GM12891 (cell line): ENCODE measurements around the gene CTH. TPM values are rescaled to one million over a fixed set of nuclear protein-coding genes. Genes with fewer than 3 reads are reported as not detected.
"Not testable (repeated sequence)": the region's sequence is repeated elsewhere in the genome, so short reads cannot be mapped to it uniquely, and the experiment has no call there.

Experiments used
- DNase-seq: peaks from one replicate; pipeline ENCODE4 v3.0.0; 2011; ENCODE audit warnings: low spot score; ENCODE audit not compliant: insufficient read length
- FAIRE-seq: peaks from 2 replicates; lab custom pipeline; 2011; peaks lifted over from hg19 to GRCh38; lab: Jason Lieb, UNC
- PAX5 ChIP-seq: IDR thresholded peaks from 2 replicates; pipeline ENCODE4 v1.6.1; 2011; ENCODE audit warnings: low read length, moderate library complexity, mild to moderate bottlenecking; ENCODE audit not compliant: insufficient read depth, severe bottlenecking
- POLR2A ChIP-seq: IDR thresholded peaks from 2 replicates; pipeline ENCODE4 v1.6.1; 2011; ENCODE audit warnings: low read depth, low read length, control low read depth
- POLR2AphosphoS5 ChIP-seq: IDR thresholded peaks from 2 replicates; pipeline ENCODE4 v1.6.1; 2011; ENCODE audit warnings: low read depth, low read length, control low read depth
- POU2F2 ChIP-seq: IDR thresholded peaks from 2 replicates; pipeline ENCODE4 v1.6.1; 2011; ENCODE audit warnings: low read depth, mild to moderate bottlenecking, control low read depth, low read length, moderate library complexity
- SPI1 ChIP-seq: IDR thresholded peaks from 2 replicates; pipeline ENCODE4 v1.6.1; 2011; ENCODE audit warnings: low read depth, low read length, control low read depth
- TAF1 ChIP-seq: IDR thresholded peaks from 2 replicates; pipeline ENCODE4 v1.6.1; 2011; ENCODE audit warnings: low read depth, low read length, control low read depth
- polyA plus RNA-seq: library from polyadenylated mRNA; unstranded; fragments of >200 nt; gene quantifications from one replicate; pipeline ENCODE4 v1.2.1, GENCODE V29; 2012; ENCODE audit warnings: low read depth, missing spikeins, inconsistent platforms; ENCODE audit not compliant: missing spikeins

Gene CTH
- polyA plus RNA-seq, result 7.8 TPM

GRCh38 chr1:70410604-70411359, at the start of gene CTH:
Gene CTH, plus strand, starts transcription at chr1:70411268. Its CDS starts 148 bp downstream, at chr1:70411416.
- peak; percentile 99 for FAIRE-seq
- peak; percentile 85 for TF ChIP-seq TAF1
- no peak for TF ChIP-seq PAX5
- peak; percentile 94 for TF ChIP-seq POLR2AphosphoS5
- no peak for TF ChIP-seq SPI1
- TF ChIP-seq POU2F2, result 0 out of 2 replicates have a peak, but pooled peaks have one; percentile 27
- peak; percentile 98 for TF ChIP-seq POLR2A
- DNase-seq, result peak; percentile 66

GRCh38 chr1:70361727-70362398, 49.2 kb upstream of the CTH start:
- DNase-seq, result no peak
- FAIRE-seq, result no peak
- TF ChIP-seq POLR2A (no peak), PAX5 (no peak), SPI1 (no peak), TAF1 (no peak), POLR2AphosphoS5 (no peak), POU2F2 (no peak)

- DNase-seq (no peak), FAIRE-seq (no peak)
- TF ChIP-seq PAX5, result no peak
- no peak for TF ChIP-seq POLR2AphosphoS5
- TF ChIP-seq SPI1, result no peak
- TF ChIP-seq POU2F2, result no peak
- TF ChIP-seq POLR2A, result no peak
- TF ChIP-seq TAF1, result no peak
These were observed 46.6 kb upstream of the CTH start for GRCh38 chr1:70364439-70364838.

- not testable (repeated sequence) for FAIRE-seq, DNase-seq
These were observed 44.6 kb upstream of the CTH start for GRCh38 chr1:70366425-70366952.

- not testable (repeated sequence) for FAIRE-seq, DNase-seq
These were observed 44.1 kb upstream of the CTH start for GRCh38 chr1:70366997-70367396.

- not testable (repeated sequence) for DNase-seq, FAIRE-seq
These were observed 43.7 kb upstream of the CTH start for GRCh38 chr1:70367397-70367796.

GRCh38 chr1:70371586-70371985, 39.5 kb upstream of the CTH start:
- not testable (repeated sequence) for FAIRE-seq

GRCh38 chr1:70372426-70372825, 38.6 kb upstream of the CTH start:
- FAIRE-seq, result no peak

More at GRCh38 chr1:70371586-70371985, 39.5 kb upstream of the CTH start:
- not testable (repeated sequence) for DNase-seq

GRCh38 chr1:70373580-70373979, 37.5 kb upstream of the CTH start:
- not testable (repeated sequence) for DNase-seq, FAIRE-seq

More at GRCh38 chr1:70372426-70372825, 38.6 kb upstream of the CTH start:
- DNase-seq, result no peak
- TF ChIP-seq POLR2A (no peak), PAX5 (no peak), TAF1 (no peak), SPI1 (no peak), POLR2AphosphoS5 (no peak), POU2F2 (no peak)

GRCh38 chr1:70376196-70376595, 34.9 kb upstream of the CTH start:
- no peak for TF ChIP-seq SPI1
- no peak for TF ChIP-seq PAX5
- TF ChIP-seq POLR2AphosphoS5, result no peak
- TF ChIP-seq POU2F2, result no peak
- TF ChIP-seq POLR2A, result no peak
- no peak for TF ChIP-seq TAF1
- FAIRE-seq (no peak), DNase-seq (no peak)
